Vagina (tissue), 2 donors: ENCODE data around the gene CA5A.

ENCODE experiments used
- POLR2A ChIP-seq, 2 donors: fragments of 450-650 bp; IDR thresholded peaks; one replicate each; pipeline ENCODE4 v1.6.1; 2017; ENCODE audit warnings: antibody characterized with exemption in 2 of 2, mild to moderate bottlenecking in 2 of 2, moderate library complexity in 2 of 2
- POLR2AphosphoS5 ChIP-seq, 2 donors: sonication (generic); formaldehyde crosslinking; IDR thresholded peaks; one replicate each; pipeline ENCODE4 v1.9.0; 2017; ENCODE audit warnings: antibody characterized with exemption in 2 of 2, mild to moderate bottlenecking in 2 of 2, low read depth in 1 of 2; ENCODE audit not compliant: insufficient read depth in 1 of 2
- TF ChIP-seq, protein P1 (sequence below), 3 experiments: fragments of 450-650 bp in 2 of 3; fragments of 200-600 bp in 1 of 3; sonication (generic) in 1 of 3; IDR thresholded peaks; one replicate each; pipeline ENCODE4 v1.5.1; 2017 to 2019; ENCODE audit warnings: antibody characterized with exemption in 3 of 3, mild to moderate bottlenecking in 2 of 3, moderate library complexity in 2 of 3

DNA sequence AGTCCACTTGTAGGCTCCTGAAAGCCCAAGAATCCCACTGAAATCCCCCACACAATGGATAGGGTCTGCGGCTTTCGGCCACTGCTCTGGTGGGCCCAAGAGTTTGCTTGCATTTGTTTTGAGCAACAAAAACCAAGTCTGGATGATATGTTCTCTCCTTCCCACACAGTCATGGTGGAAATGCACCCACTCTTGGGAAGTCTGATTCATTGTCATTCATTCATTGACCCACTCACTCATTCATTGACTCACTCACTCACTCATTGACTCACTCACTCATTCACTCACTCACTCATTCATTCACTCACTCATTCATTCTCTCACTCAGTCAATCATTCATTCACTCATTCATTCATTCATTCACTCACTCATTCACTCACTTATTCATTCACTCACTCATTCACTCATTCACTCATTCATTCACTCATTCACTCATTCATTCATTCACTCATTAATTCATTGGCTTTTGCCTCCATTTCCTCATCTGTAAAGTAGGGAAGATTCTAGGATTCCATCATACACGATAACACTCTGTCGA is 2.2 kb upstream of the CA5A start:
- TF ChIP-seq, protein P1, sequence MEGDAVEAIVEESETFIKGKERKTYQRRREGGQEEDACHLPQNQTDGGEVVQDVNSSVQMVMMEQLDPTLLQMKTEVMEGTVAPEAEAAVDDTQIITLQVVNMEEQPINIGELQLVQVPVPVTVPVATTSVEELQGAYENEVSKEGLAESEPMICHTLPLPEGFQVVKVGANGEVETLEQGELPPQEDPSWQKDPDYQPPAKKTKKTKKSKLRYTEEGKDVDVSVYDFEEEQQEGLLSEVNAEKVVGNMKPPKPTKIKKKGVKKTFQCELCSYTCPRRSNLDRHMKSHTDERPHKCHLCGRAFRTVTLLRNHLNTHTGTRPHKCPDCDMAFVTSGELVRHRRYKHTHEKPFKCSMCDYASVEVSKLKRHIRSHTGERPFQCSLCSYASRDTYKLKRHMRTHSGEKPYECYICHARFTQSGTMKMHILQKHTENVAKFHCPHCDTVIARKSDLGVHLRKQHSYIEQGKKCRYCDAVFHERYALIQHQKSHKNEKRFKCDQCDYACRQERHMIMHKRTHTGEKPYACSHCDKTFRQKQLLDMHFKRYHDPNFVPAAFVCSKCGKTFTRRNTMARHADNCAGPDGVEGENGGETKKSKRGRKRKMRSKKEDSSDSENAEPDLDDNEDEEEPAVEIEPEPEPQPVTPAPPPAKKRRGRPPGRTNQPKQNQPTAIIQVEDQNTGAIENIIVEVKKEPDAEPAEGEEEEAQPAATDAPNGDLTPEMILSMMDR (IDR thresholded peaks at IDR 0.05) = no peak
- TF ChIP-seq POLR2AphosphoS5 (IDR thresholded peaks at IDR 0.05; ENCODE audit: insufficient read depth in 1 of 2, low read depth in 1 of 2) (no peak), POLR2A (IDR thresholded peaks at IDR 0.05) (no peak)
